SK-N-SH (cell line): ENCODE results near the gene DPPA2. TPM values are rescaled to one million over a fixed set of nuclear protein-coding genes. Genes with fewer than 3 reads are reported as not detected.

ENCODE experiments used
- CTCF ChIA-PET: fragments of 300-600, 350-600 bp; formaldehyde crosslinking; extraction: SDS; loops from one replicate; lab custom pipeline; 2021; lab: Yijun Ruan, JAX
- POLR2A ChIA-PET: fragments of 350-600 bp; sonication (Branson Sonifier 250); formaldehyde crosslinking; extraction: SDS; loops from one replicate; lab custom pipeline; 2020; ENCODE audit warnings: antibody characterized with exemption, inconsistent platforms; lab: Yijun Ruan, JAX
- DNase-seq: peaks from one replicate; pipeline ENCODE4 v3.0.0; 2012
- H2AFZ ChIP-seq: fragments of 200-600 bp; sonication (generic); 2 replicates; pipeline ENCODE4 v1.8.1; 2016; ENCODE audit warnings: antibody characterized with exemption, mild to moderate bottlenecking, low read depth
- H3F3A ChIP-seq: fragments of 200-600 bp; sonication (generic); replicated peaks from 2 replicates; pipeline ENCODE3; 2016; ENCODE audit warnings: antibody characterized with exemption, mild to moderate bottlenecking; ENCODE audit not compliant: insufficient read depth
- H3K27ac ChIP-seq, 2 experiments: fragments of 200-500 bp in 1 of 2; fragments of 200-600 bp in 1 of 2; sonication (Bioruptor generic) in 1 of 2; sonication (generic), shearing (Covaris generic) in 1 of 2; 2 replicates each; pipeline versions ENCODE4 v1.5.1 to v1.6.1; 2014 to 2016; ENCODE audit warnings: low read depth in 2 of 2, inconsistent platforms in 1 of 2, low read length in 1 of 2, mild to moderate bottlenecking in 1 of 2, mixed read lengths in 1 of 2
- H3K27me3 ChIP-seq: fragments of 200-600 bp; sonication (generic), shearing (Covaris generic); 2 replicates; pipeline ENCODE4 v1.6.1; 2016; ENCODE audit warnings: mixed run types; ENCODE audit not compliant: insufficient read depth
- H3K36me3 ChIP-seq, 2 experiments: fragments of 200-500 bp in 1 of 2; fragments of 200-600 bp in 1 of 2; sonication (Bioruptor generic) in 1 of 2; sonication (generic) in 1 of 2; replicated peaks in 1 of 2; 2 replicates each; pipeline versions ENCODE3 to v1.5.1; 2014 to 2016; ENCODE audit warnings: low read length in 1 of 2, mild to moderate bottlenecking in 1 of 2; ENCODE audit not compliant: insufficient read depth in 2 of 2, control insufficient read depth in 1 of 2
- H3K4me1 ChIP-seq, 2 experiments: fragments of 200-500 bp in 1 of 2; fragments of 200-600 bp in 1 of 2; sonication (Bioruptor generic) in 1 of 2; sonication (generic), shearing (Covaris generic) in 1 of 2; 2 replicates each; pipeline versions ENCODE4 v1.5.1 to v1.6.1; 2014 to 2016; ENCODE audit warnings: low read depth in 1 of 2, low read length in 1 of 2, mixed run types in 1 of 2; ENCODE audit not compliant: insufficient read depth in 2 of 2, control insufficient read depth in 1 of 2
- H3K4me2 ChIP-seq: fragments of 200-600 bp; sonication (generic), shearing (Covaris generic); 2 replicates; pipeline ENCODE4 v1.6.1; 2017; ENCODE audit warnings: mixed run types
- H3K4me3 ChIP-seq, 2 experiments: fragments of 200-500 bp in 1 of 2; fragments of 200-600 bp in 1 of 2; sonication (Bioruptor generic) in 1 of 2; sonication (generic), shearing (Covaris generic) in 1 of 2; 2 replicates each; pipeline versions ENCODE4 v1.5.1 to v1.8.1; 2014 to 2016; ENCODE audit warnings: low read depth in 2 of 2, inconsistent platforms in 1 of 2, low read length in 1 of 2, mild to moderate bottlenecking in 1 of 2, mixed read lengths in 1 of 2, moderate library complexity in 1 of 2
- H3K79me2 ChIP-seq: fragments of 200-600 bp; sonication (generic); 2 replicates; pipeline ENCODE4 v1.8.1; 2017; ENCODE audit warnings: mild to moderate bottlenecking; ENCODE audit not compliant: insufficient read depth
- H3K9ac ChIP-seq: fragments of 200-600 bp; sonication (generic); 2 replicates; pipeline ENCODE4 v1.6.1; 2017; ENCODE audit warnings: mixed run types
- H3K9me2 ChIP-seq: fragments of 200-600 bp; sonication (generic); 2 replicates; pipeline ENCODE4 v1.6.1; 2017; ENCODE audit warnings: mixed run types
- H3K9me3 ChIP-seq: fragments of 200-600 bp; sonication (generic); 2 replicates; pipeline ENCODE4 v1.6.1; 2017; ENCODE audit warnings: mixed run types, mild to moderate bottlenecking, moderate library complexity
- H4K20me1 ChIP-seq: fragments of 200-600 bp; sonication (generic); 2 replicates; pipeline ENCODE4 v1.6.1; 2017; ENCODE audit warnings: mild to moderate bottlenecking, mixed run types; ENCODE audit not compliant: insufficient read depth
- CHD2 ChIP-seq: fragments of 150-350 bp; IDR thresholded peaks from 2 replicates; pipeline ENCODE4 v1.6.1; 2018; ENCODE audit warnings: low read length; ENCODE audit not compliant: partially characterized antibody
- ELF1 ChIP-seq: IDR thresholded peaks from 2 replicates; pipeline ENCODE4 v1.4.0; 2012
- EP300 ChIP-seq, 2 experiments: IDR thresholded peaks; 2 replicates each; pipeline versions ENCODE4 v1.4.0 to v1.6.1; 2012; ENCODE audit warnings: borderline replicate concordance in 1 of 2, low read depth in 1 of 2, low read length in 1 of 2
- FOXM1 ChIP-seq: IDR thresholded peaks from 2 replicates; pipeline ENCODE4 v1.4.0; 2012; ENCODE audit warnings: low read depth, mild to moderate bottlenecking
- GATA2 ChIP-seq: sonication (generic); formaldehyde crosslinking; IDR thresholded peaks from 2 replicates; pipeline ENCODE4 v1.5.0; 2020; ENCODE audit warnings: mild to moderate bottlenecking, missing genetic modification reagents
- JUND ChIP-seq: IDR thresholded peaks from 2 replicates; pipeline ENCODE4 v1.4.0; 2012
- MEF2A ChIP-seq: IDR thresholded peaks from 2 replicates; pipeline ENCODE4 v1.4.0; 2012; ENCODE audit warnings: low read depth, borderline replicate concordance
- MXI1 ChIP-seq: IDR thresholded peaks from 2 replicates; pipeline ENCODE4 v1.6.1; 2012; ENCODE audit warnings: mild to moderate bottlenecking, low read depth, low read length, improper control_type of control experiment
- NRF1 ChIP-seq: IDR thresholded peaks from 2 replicates; pipeline ENCODE4 v1.6.1; 2012; ENCODE audit warnings: low read depth, mild to moderate bottlenecking, low read length
- POLR2AphosphoS5 ChIP-seq: IDR thresholded peaks from 2 replicates; pipeline ENCODE4 v1.6.1; 2012; ENCODE audit warnings: low read depth, low read length
- RAD21 ChIP-seq: IDR thresholded peaks from 2 replicates; pipeline ENCODE4 v1.6.1; 2012; ENCODE audit warnings: mild to moderate bottlenecking, low read length
- RCOR1 ChIP-seq: fragments of 150-350 bp; IDR thresholded peaks from 2 replicates; pipeline ENCODE4 v1.6.1; 2017; ENCODE audit warnings: antibody characterized with exemption, low read length
- RFX5 ChIP-seq: IDR thresholded peaks from 2 replicates; pipeline ENCODE4 v1.6.1; 2012; ENCODE audit warnings: mild to moderate bottlenecking, improper control_type of control experiment, low read length
- RXRA ChIP-seq: IDR thresholded peaks from 2 replicates; pipeline ENCODE4 v1.4.0; 2012; ENCODE audit warnings: low read depth, mild to moderate bottlenecking, borderline replicate concordance
- SIN3A ChIP-seq: IDR thresholded peaks from 2 replicates; pipeline ENCODE4 v1.6.1; 2012; ENCODE audit warnings: low read depth, mild to moderate bottlenecking, low read length, moderate library complexity, borderline replicate concordance
- TAF1 ChIP-seq: IDR thresholded peaks from 2 replicates; pipeline ENCODE4 v1.6.1; 2012; ENCODE audit warnings: low read depth, mild to moderate bottlenecking, low read length, moderate library complexity, borderline replicate concordance
- WGBS: methylation state at CpG from one replicate; pipeline ENCODE4 v1.1.6; 2017; ENCODE audit warnings: low lambda C conversion rate; 5-methylcytosine and 5-hydroxymethylcytosine counted together
- polyA plus RNA-seq, 3 experiments: library from polyadenylated mRNA; depleted of rRNA; stranded (reverse); fragments of >200 nt; gene quantifications; 2 replicates each; pipeline ENCODE4 v1.2.3, GENCODE V29; 2012
- TF ChIP-seq, protein P1 (sequence below): IDR thresholded peaks from 2 replicates; pipeline ENCODE4 v1.4.0; 2012; ENCODE audit warnings: low read depth, borderline replicate concordance
- TF ChIP-seq, protein P2 (sequence below): fragments of 200-600 bp; sonication (generic); IDR thresholded peaks from 2 replicates; pipeline ENCODE4 v1.6.1; 2017; ENCODE audit warnings: antibody characterized with exemption, mild to moderate bottlenecking, moderate library complexity
- TF ChIP-seq, protein P3 (sequence below): IDR thresholded peaks from 2 replicates; pipeline ENCODE4 v1.6.1; 2012; ENCODE audit warnings: mild to moderate bottlenecking, low read depth, low read length, moderate library complexity

DPPA2 gene
- polyA plus RNA-seq, 1 of the 3 experiments (the other 2 are of a cell fraction), result not detected

DNA sequence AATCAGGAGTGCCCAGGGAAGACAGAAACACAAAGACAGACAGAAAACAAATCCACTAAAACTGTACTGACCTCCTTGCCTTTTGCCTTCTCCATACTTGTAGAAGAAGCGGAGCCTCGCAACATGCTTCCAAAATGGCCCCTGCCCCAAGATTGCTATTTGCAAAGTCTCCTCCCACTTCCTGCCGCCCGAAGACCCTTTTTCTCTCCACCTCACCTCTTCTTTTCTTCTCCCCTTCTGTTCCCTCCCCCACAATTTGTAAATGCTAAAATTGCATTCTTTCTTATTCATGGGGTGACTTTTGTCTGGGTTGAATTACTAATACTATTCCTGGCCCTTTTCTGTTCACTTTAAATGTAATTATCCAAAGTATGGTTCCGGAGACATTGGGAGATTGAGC is 21.1 kb upstream of the DPPA2 start, which contains the start of gene DPPA4:
DPPA4 (minus strand) TSS at position 154 of the 400 bp plus-strand sequence; CDS start at position 125, 29 bp downstream.
- Histone ChIP-seq H2AFZ (no peak within 1 kb of the TSS), H3K27me3 (no peaks in the 10 kb centered on the region), H3K79me2 (no peaks in the 10 kb centered on the region), H3K4me1 (no peaks in the 10 kb centered on the region), H3K36me3 (no peaks in the 10 kb centered on the region), H3F3A (no peaks in the 10 kb centered on the region), H3K27ac (no peak within 1 kb of the TSS), H3K9me2 (no peaks in the 10 kb centered on the region), H4K20me1 (no peaks in the 10 kb centered on the region), H3K9ac (no peak within 1 kb of the TSS), H3K4me3 (no peak within 1 kb of the TSS), H3K4me2 (no peak within 1 kb of the TSS), H3K9me3 (no peaks in the 10 kb centered on the region)
- no peak for DNase-seq
- WGBS, result 68% methylated on average over 5 of the region's 5 CpGs
- POLR2A ChIA-PET, result no interaction called here
- TF ChIP-seq POLR2AphosphoS5 (no peak), TAF1 (no peak), EP300 (IDR thresholded peaks at IDR 0.05; ENCODE audit: borderline replicate concordance in 1 of 2, low read depth in 1 of 2, low read length in 1 of 2) (no peak), JUND (no peak), SIN3A (no peak), MEF2A (no peak), GATA2 (CRISPR knock-in tag) (no peak)
- CTCF ChIA-PET, result no interaction called here

DNA sequence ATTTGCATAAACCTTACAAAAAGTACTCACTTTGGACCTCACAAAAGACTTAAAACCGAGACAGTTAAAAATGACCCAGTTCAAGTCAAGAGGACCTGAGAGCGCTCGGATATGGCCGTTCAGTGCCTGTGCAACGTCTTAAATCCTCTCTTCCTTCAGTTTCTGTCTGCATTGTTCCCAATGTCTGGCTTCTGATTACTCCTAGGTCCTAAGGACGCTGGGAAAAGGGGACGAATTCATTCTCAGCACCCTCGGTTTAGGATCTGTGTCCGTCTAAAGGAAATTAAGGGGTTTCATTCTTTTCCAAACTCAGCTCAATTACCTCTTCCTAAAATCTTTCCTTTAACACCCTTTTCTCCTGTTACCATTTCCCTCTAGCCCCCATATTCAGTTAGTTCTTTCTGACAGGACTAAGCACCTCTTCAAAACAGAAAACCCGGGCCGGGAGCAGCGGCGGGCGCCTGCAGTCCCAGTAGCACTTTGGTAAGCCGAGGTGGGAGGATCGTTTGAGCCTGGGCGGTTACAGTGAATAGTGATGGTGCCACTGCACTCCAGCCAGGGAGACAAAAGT is 20.1 kb upstream of the DPPA2 start:
- DNase-seq, result no peak
- 66% methylated on average over 17 of the region's 17 CpGs for WGBS
- H3K27ac ChIP-seq, result no peak overlapping the region

More for the DNA sequence above, 20.1 kb upstream of the DPPA2 start:
- CTCF ChIA-PET, result no interaction called here
- Histone ChIP-seq H4K20me1 (no peaks in the 10 kb centered on the region), H3K79me2 (no peaks in the 10 kb centered on the region), H3K4me1 (no peaks in the 10 kb centered on the region), H3K9ac (no peak overlapping the region), H2AFZ (no peak overlapping the region), H3K9me2 (no peaks in the 10 kb centered on the region), H3F3A (no peaks in the 10 kb centered on the region), H3K36me3 (no peaks in the 10 kb centered on the region), H3K27me3 (no peaks in the 10 kb centered on the region), H3K9me3 (no peaks in the 10 kb centered on the region), H3K4me3 (no peak overlapping the region), H3K4me2 (no peak overlapping the region)
- POLR2A ChIA-PET, result no interaction called here
- no peak for TF ChIP-seq TAF1
- TF ChIP-seq, protein P1, sequence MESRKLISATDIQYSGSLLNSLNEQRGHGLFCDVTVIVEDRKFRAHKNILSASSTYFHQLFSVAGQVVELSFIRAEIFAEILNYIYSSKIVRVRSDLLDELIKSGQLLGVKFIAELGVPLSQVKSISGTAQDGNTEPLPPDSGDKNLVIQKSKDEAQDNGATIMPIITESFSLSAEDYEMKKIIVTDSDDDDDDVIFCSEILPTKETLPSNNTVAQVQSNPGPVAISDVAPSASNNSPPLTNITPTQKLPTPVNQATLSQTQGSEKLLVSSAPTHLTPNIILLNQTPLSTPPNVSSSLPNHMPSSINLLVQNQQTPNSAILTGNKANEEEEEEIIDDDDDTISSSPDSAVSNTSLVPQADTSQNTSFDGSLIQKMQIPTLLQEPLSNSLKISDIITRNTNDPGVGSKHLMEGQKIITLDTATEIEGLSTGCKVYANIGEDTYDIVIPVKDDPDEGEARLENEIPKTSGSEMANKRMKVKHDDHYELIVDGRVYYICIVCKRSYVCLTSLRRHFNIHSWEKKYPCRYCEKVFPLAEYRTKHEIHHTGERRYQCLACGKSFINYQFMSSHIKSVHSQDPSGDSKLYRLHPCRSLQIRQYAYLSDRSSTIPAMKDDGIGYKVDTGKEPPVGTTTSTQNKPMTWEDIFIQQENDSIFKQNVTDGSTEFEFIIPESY, result no peak
- TF ChIP-seq, protein P2, sequence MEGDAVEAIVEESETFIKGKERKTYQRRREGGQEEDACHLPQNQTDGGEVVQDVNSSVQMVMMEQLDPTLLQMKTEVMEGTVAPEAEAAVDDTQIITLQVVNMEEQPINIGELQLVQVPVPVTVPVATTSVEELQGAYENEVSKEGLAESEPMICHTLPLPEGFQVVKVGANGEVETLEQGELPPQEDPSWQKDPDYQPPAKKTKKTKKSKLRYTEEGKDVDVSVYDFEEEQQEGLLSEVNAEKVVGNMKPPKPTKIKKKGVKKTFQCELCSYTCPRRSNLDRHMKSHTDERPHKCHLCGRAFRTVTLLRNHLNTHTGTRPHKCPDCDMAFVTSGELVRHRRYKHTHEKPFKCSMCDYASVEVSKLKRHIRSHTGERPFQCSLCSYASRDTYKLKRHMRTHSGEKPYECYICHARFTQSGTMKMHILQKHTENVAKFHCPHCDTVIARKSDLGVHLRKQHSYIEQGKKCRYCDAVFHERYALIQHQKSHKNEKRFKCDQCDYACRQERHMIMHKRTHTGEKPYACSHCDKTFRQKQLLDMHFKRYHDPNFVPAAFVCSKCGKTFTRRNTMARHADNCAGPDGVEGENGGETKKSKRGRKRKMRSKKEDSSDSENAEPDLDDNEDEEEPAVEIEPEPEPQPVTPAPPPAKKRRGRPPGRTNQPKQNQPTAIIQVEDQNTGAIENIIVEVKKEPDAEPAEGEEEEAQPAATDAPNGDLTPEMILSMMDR, result no peak
- no peak for TF ChIP-seq EP300 (IDR thresholded peaks at IDR 0.05; ENCODE audit: borderline replicate concordance in 1 of 2, low read depth in 1 of 2, low read length in 1 of 2)
- no peak for TF ChIP-seq RXRA
- TF ChIP-seq POLR2AphosphoS5, result no peak
- TF ChIP-seq ELF1, result no peak
- no peak for TF ChIP-seq RCOR1
- no peak for TF ChIP-seq RFX5
- TF ChIP-seq RAD21, result no peak
- TF ChIP-seq FOXM1, result no peak
- TF ChIP-seq CHD2, result no peak
- TF ChIP-seq NRF1, result no peak
- TF ChIP-seq, protein P3, sequence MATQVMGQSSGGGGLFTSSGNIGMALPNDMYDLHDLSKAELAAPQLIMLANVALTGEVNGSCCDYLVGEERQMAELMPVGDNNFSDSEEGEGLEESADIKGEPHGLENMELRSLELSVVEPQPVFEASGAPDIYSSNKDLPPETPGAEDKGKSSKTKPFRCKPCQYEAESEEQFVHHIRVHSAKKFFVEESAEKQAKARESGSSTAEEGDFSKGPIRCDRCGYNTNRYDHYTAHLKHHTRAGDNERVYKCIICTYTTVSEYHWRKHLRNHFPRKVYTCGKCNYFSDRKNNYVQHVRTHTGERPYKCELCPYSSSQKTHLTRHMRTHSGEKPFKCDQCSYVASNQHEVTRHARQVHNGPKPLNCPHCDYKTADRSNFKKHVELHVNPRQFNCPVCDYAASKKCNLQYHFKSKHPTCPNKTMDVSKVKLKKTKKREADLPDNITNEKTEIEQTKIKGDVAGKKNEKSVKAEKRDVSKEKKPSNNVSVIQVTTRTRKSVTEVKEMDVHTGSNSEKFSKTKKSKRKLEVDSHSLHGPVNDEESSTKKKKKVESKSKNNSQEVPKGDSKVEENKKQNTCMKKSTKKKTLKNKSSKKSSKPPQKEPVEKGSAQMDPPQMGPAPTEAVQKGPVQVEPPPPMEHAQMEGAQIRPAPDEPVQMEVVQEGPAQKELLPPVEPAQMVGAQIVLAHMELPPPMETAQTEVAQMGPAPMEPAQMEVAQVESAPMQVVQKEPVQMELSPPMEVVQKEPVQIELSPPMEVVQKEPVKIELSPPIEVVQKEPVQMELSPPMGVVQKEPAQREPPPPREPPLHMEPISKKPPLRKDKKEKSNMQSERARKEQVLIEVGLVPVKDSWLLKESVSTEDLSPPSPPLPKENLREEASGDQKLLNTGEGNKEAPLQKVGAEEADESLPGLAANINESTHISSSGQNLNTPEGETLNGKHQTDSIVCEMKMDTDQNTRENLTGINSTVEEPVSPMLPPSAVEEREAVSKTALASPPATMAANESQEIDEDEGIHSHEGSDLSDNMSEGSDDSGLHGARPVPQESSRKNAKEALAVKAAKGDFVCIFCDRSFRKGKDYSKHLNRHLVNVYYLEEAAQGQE, result no peak
- no peak for TF ChIP-seq MXI1
